Dendritic cell treated with granulocyte-macrophage colony-stimulating factor and Interleukin-4, amounts not matched to agents 40 ng/mL and 50 ng/mL, for 4 days (primary cell): ENCODE results near the gene GRIK4.

Experiments used
- H3K27ac Mint-ChIP-seq: one replicate; pipeline ENCODE4 v1.8.0; 2022; ENCODE audit warnings: mild to moderate bottlenecking, mixed read lengths
- H3K27me3 Mint-ChIP-seq: one replicate; pipeline ENCODE4 v1.8.0; 2022; ENCODE audit warnings: mild to moderate bottlenecking, mixed read lengths
- H3K36me3 Mint-ChIP-seq: one replicate; pipeline ENCODE4 v1.8.0; 2022; ENCODE audit warnings: low read depth, mixed read lengths
- H3K4me1 Mint-ChIP-seq: one replicate; pipeline ENCODE4 v1.8.0; 2022; ENCODE audit warnings: low read depth, mixed read lengths
- H3K4me3 Mint-ChIP-seq: one replicate; pipeline ENCODE4 v1.8.0; 2022; ENCODE audit warnings: mild to moderate bottlenecking, moderate library complexity, mixed read lengths
- H3K9me3 Mint-ChIP-seq: one replicate; pipeline ENCODE4 v1.8.0; 2022; ENCODE audit warnings: mixed read lengths
- intact Hi-C: fragments of 100-400 bp; cut with micrococcal nuclease; formaldehyde crosslinking; loops from one replicate; pipeline ENCODE4 v1.15.0; 2022

GRIK4 gene

GRCh38 chr11:120956710-120957495 is 445.4 kb downstream of the GRIK4 start:
- Mint-ChIP-seq H3K4me3 (no peak overlapping the region), H3K4me1 (peaks cover 19% of the 10 kb centered on the region), H3K36me3 (no peaks in the 10 kb centered on the region), H3K27ac (no peak overlapping the region), H3K27me3 (peaks cover 11% of the 10 kb centered on the region), H3K9me3 (no peaks in the 10 kb centered on the region)
- intact Hi-C loops = loop anchor here (10.0 kb wide), 1 partner anchor 442 kb away; the partner anchor contains the start of gene GRIK4

GRCh38 chr11:120958185-120958584 is 446.6 kb downstream of the GRIK4 start:
- Mint-ChIP-seq H3K4me1 (peaks cover 12% of the 10 kb centered on the region), H3K27ac (no peak overlapping the region), H3K36me3 (no peaks in the 10 kb centered on the region), H3K4me3 (no peak overlapping the region), H3K27me3 (peaks cover 3% of the 10 kb centered on the region), H3K9me3 (no peaks in the 10 kb centered on the region)
- intact Hi-C loops = loop anchor here (10.0 kb wide), 1 partner anchor 443 kb away; the partner anchor contains the start of gene GRIK4

GRCh38 chr11:120959189-120959588 is 447.6 kb downstream of the GRIK4 start:
- Mint-ChIP-seq H3K27ac (no peak overlapping the region), H3K36me3 (no peaks in the 10 kb centered on the region), H3K4me1 (peaks cover 12% of the 10 kb centered on the region), H3K27me3 (peaks cover 3% of the 10 kb centered on the region), H3K9me3 (no peaks in the 10 kb centered on the region), H3K4me3 (no peak overlapping the region)
- intact Hi-C loops = loop anchor here (10.0 kb wide), 1 partner anchor 444 kb away; the partner anchor contains the start of gene GRIK4

GRCh38 chr11:120964857-120965256 is 453.3 kb downstream of the GRIK4 start:
- no peak overlapping the region for H3K27ac Mint-ChIP-seq
- no peaks in the 10 kb centered on the region for H3K4me1 Mint-ChIP-seq
- H3K27me3 Mint-ChIP-seq = peaks cover 7% of the 10 kb centered on the region
- H3K4me3 Mint-ChIP-seq = no peak overlapping the region
- intact Hi-C loops = no loop called here
- no peaks in the 10 kb centered on the region for H3K36me3 Mint-ChIP-seq
- H3K9me3 Mint-ChIP-seq = no peaks in the 10 kb centered on the region

- Mint-ChIP-seq H3K4me3 (no peak overlapping the region), H3K36me3 (no peaks in the 10 kb centered on the region), H3K4me1 (no peaks in the 10 kb centered on the region), H3K27ac (no peak overlapping the region), H3K27me3 (peaks cover 11% of the 10 kb centered on the region), H3K9me3 (no peaks in the 10 kb centered on the region)
- intact Hi-C loops = no loop called here
These were observed 455.3 kb downstream of the GRIK4 start for GRCh38 chr11:120966840-120967239.

GRCh38 chr11:120969993-120970392 is 458.4 kb downstream of the GRIK4 start:
- no peak overlapping the region for H3K4me3 Mint-ChIP-seq
- no peaks in the 10 kb centered on the region for H3K36me3 Mint-ChIP-seq
- no peaks in the 10 kb centered on the region for H3K9me3 Mint-ChIP-seq
- H3K4me1 Mint-ChIP-seq = no peaks in the 10 kb centered on the region
- H3K27me3 Mint-ChIP-seq = peaks cover 17% of the 10 kb centered on the region
- H3K27ac Mint-ChIP-seq = no peak overlapping the region
- intact Hi-C loops = no loop called here

GRCh38 chr11:120971825-120972224 is 460.3 kb downstream of the GRIK4 start:
- H3K27me3 Mint-ChIP-seq = peaks cover 18% of the 10 kb centered on the region
- intact Hi-C loops = no loop called here
- no peaks in the 10 kb centered on the region for H3K36me3 Mint-ChIP-seq
- no peak overlapping the region for H3K27ac Mint-ChIP-seq
- no peaks in the 10 kb centered on the region for H3K4me1 Mint-ChIP-seq
- H3K9me3 Mint-ChIP-seq = no peaks in the 10 kb centered on the region
- no peak overlapping the region for H3K4me3 Mint-ChIP-seq

GRCh38 chr11:120972621-120973020 is 461.1 kb downstream of the GRIK4 start:
- Mint-ChIP-seq H3K4me1 (no peaks in the 10 kb centered on the region), H3K27me3 (peaks cover 18% of the 10 kb centered on the region), H3K9me3 (no peaks in the 10 kb centered on the region), H3K36me3 (no peaks in the 10 kb centered on the region), H3K4me3 (no peak overlapping the region), H3K27ac (no peak overlapping the region)
- intact Hi-C loops = no loop called here

- intact Hi-C loops = no loop called here
- Mint-ChIP-seq H3K4me1 (no peaks in the 10 kb centered on the region), H3K9me3 (no peaks in the 10 kb centered on the region), H3K4me3 (no peak overlapping the region), H3K27me3 (peaks cover 22% of the 10 kb centered on the region), H3K36me3 (no peaks in the 10 kb centered on the region), H3K27ac (no peak overlapping the region)
These were observed 462.0 kb downstream of the GRIK4 start for GRCh38 chr11:120973501-120973900.

- H3K9me3 Mint-ChIP-seq = no peaks in the 10 kb centered on the region
- intact Hi-C loops = no loop called here
- H3K27ac Mint-ChIP-seq = no peak overlapping the region
- H3K4me1 Mint-ChIP-seq = no peaks in the 10 kb centered on the region
- H3K4me3 Mint-ChIP-seq = no peak overlapping the region
- H3K36me3 Mint-ChIP-seq = no peaks in the 10 kb centered on the region
- H3K27me3 Mint-ChIP-seq = peaks cover 22% of the 10 kb centered on the region
These were observed 462.9 kb downstream of the GRIK4 start for GRCh38 chr11:120974466-120974865.

GRCh38 chr11:120974965-120975364 is 463.4 kb downstream of the GRIK4 start:
- H3K4me1 Mint-ChIP-seq = no peaks in the 10 kb centered on the region
- intact Hi-C loops = no loop called here
- H3K27me3 Mint-ChIP-seq = peaks cover 25% of the 10 kb centered on the region
- H3K27ac Mint-ChIP-seq = no peak overlapping the region
- H3K9me3 Mint-ChIP-seq = no peaks in the 10 kb centered on the region
- no peaks in the 10 kb centered on the region for H3K36me3 Mint-ChIP-seq
- no peak overlapping the region for H3K4me3 Mint-ChIP-seq

GRCh38 chr11:120977266-120978137 is 466.0 kb downstream of the GRIK4 start:
- H3K27me3 Mint-ChIP-seq = peaks cover 25% of the 10 kb centered on the region
- intact Hi-C loops = no loop called here
- H3K9me3 Mint-ChIP-seq = no peaks in the 10 kb centered on the region
- H3K4me1 Mint-ChIP-seq = no peaks in the 10 kb centered on the region
- no peak overlapping the region for H3K27ac Mint-ChIP-seq
- H3K4me3 Mint-ChIP-seq = no peak overlapping the region
- H3K36me3 Mint-ChIP-seq = no peaks in the 10 kb centered on the region

- H3K4me1 Mint-ChIP-seq = no peaks in the 10 kb centered on the region
- no peaks in the 10 kb centered on the region for H3K9me3 Mint-ChIP-seq
- H3K27me3 Mint-ChIP-seq = peaks cover 34% of the 10 kb centered on the region
- H3K4me3 Mint-ChIP-seq = no peak overlapping the region
- H3K27ac Mint-ChIP-seq = no peak overlapping the region
- H3K36me3 Mint-ChIP-seq = no peaks in the 10 kb centered on the region
- intact Hi-C loops = no loop called here
These were observed 467.2 kb downstream of the GRIK4 start for GRCh38 chr11:120978701-120979100.
